ENCODE data around the gene ARSA.
"Not testable (repeated sequence)": the region's sequence is repeated elsewhere in the genome, so short reads cannot be mapped to it uniquely, and the experiment has no call there.

The ARSA gene

DNA sequence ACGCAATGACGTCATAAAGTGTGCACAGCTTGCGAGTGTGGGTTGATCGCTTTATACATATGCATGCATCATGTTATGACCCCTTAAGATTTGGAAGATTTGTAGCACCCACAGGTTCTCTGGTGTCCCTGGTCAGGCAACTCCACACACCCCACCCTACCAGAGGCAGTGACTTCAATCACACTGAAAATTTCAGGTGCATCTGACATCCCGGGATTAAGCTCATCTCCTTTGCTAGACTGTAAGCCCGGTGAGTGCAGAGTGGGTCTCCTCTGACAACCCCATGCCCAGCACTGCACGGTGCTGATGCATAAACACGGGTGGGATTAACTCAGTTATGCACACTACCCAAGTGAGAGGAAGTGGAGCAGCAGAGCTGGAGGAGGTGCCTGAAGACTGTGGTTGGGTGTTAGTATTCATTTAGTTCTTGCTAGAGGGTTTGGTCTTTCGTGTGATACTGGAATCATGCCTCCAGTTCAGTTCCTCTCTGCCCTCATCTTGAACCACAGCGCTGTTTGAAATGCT, 6.5 kb downstream of the ARSA start:
- DNase-seq = no peak

DNA sequence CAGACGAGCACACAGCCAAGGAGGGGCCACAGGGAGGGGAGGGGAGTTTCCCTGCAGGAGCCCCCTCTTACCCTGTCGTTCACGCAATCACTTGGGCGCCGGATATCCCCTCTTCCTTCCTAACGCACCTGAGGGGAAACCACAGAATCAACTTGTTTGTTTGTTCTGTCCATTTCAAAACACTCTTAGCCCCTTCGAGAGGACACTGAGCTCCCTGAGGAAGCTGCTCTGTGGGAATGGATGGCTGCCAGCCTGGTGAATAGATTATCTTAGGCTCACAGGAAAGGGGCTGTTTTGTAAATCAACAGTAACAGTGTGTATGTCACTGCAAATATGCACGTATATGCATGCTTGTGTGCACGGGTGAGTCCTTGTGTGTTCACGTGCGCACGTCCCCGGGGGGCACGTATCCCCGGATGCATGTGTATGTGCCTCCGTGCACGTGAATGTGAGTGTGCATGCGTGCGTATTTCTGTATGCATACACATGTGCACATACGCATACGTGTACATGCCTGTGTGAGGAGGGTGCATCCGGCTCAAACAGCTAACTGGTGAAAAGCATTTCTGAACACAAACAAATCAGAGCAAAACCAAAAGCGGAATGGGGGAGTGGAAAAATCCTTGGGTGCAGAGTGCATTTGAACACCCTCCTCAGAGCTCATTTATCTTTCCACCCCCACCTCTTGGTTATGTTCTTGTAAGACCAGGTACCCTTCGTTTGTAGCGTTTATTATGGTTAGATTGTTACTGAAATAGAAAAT, 7.2 kb downstream of the ARSA start:
- no peak for DNase-seq

DNA sequence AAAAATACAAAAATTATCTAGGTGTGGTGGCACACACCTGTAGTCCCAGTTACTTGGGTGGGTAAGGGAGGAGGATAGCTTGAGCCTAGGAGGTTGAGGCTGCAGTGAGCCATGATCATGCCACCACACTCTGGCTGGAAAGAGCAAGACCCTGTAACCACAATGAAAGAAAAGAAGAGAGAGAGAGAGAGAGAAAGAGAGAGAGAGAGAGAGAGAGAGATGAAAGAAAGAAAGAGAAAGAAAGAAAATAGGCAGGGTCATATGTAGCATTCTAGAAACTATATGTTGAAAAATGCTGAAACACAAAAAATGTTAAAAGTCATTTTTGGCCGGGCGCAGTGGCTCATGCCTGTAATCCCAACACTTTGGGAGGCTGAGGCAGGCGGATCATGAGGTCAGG, 13.7 kb downstream of the ARSA start:
- DNase-seq = not testable (repeated sequence)

DNA sequence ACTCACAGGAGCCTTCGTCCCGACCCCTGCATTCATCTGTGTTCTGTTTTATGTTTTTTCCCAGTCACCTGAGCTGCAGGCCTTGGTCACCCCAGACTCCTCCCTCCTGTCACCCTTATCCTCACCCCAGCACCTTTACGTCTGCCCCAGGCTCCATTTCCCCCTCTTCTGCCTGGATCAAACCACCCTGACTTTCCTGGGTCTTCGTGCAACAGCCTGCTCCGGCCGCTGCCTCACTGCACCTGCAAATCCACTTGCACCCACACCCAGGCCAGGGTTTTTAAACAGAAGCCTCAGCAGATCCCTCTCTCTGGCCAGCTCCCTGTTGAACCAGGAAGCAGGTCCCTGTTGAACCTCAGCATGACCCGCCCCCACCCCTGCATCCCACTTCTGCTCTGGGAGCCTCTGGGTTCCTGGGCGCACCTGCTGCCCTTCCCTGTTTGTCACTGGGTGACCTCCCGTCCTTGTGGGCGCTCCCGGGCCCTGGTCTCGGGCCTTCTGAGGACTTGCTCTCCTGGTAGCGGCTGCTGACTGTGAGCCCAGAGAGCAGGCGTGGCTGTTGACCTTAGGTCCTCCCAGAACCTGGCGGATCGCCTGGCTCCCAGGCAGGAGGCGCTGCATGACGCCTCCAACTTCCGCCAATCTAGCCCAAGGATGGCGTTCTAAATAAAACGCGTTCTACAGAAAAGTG, 14.5 kb downstream of the ARSA start:
- DNase-seq = no peak

DNA sequence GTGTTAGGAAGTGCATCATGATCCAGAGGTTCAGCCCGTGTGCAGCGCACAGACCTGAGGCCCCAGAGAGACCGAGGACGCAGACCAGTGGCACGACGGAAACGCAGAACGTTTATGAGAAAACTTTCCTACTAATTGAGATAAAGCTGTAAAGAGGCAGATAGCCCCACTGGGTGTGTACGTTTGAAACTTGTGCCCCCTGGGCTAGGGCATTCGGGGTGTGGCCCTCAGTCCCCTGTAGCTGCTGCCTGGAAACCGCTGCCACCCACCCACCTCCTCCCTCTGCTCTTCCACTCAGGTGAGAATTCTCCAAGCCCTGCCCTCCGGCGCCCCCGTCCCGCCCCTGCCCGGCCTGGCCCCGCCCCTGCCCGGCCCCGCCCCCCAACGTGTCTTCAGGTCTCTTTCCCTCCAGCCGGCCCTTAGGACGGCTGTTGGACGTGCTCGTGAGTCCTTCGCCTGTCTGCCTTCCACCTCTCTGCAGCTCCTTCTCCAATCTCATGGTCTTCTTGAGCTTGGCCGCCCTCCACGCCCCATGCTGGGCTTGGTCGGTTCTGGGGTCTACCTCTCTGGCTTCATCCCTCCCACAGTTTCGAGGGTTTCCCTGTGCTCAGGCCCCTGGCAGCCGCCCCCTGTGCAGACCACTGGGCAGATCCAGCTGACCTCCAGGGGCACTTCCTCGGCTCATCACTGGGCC, 15.3 kb downstream of the ARSA start:
- no peak for DNase-seq

DNA sequence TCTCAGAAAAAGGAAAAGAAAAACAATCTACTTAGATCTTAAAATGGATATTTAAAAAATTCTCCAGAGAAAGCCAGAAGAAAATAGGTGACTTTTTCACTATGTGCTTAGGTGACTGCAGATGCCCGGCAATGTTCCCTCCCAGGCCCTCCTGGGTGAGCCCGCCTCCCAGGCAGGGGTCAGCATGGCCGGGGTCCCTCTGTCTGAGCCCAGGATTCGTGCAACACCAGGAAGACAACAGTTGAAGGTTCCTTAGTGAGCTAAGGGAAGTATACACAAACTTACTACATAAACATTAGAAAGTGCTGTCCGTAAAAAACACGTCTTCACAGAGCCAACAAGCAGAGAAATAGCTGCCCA, 15.8 kb downstream of the ARSA start:
- DNase-seq = no peak

DNA sequence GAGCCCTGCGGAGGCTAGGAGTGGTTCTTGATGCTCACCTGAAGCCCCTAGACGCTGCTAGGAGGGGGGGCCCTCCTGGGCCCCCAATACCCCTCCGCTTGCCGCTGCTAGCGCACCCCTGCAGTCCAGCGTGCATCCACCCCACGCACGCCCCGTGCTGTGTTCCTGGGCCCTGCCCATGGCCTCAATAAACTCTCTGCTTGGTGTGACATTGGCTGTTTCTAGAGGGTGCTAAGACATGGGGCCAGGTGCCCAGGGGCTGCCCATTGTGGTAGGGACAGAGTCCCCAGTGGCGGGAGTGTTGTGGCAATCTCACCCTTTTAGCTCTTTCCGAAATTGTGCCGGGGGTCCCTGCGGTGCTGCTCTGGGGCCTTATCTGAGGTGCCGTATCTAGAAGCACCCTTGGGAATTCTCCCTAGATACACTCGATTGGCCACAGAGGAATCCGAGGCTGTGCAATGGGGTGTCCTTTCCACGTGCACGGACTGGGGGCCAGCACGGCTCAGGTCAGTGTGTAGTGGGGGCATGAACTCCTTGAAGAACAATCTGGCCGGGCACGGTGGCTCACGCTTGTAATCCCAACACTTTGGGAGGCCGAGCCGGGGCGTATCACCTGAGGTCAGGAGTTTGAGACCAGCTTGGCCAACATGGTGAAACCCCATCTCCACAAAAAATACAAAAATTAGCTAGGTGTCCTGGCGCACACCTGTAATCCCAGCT, 16.5 kb downstream of the ARSA start:
- no peak for DNase-seq

DNA sequence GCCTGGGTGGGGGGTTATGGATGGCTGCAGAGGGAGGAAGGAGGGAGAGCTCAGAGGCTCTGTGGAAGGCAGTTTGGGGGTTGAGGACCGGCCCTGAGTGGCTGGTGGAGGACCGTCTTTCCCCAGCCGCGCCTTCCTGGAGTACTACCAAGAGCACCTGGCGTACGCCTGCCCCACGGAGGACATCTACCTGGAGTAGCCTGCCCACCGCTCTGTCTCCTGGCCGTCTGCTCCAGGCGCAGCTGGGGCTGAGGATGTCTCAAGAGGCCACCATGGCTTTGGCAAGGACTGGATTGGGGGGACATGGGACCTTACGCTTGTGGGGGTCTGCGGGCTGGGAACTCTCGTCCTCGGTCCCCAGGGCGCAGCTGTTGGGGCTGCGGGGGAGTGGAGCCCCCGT, 17.4 kb downstream of the ARSA start:
- DNase-seq = no peak

DNA sequence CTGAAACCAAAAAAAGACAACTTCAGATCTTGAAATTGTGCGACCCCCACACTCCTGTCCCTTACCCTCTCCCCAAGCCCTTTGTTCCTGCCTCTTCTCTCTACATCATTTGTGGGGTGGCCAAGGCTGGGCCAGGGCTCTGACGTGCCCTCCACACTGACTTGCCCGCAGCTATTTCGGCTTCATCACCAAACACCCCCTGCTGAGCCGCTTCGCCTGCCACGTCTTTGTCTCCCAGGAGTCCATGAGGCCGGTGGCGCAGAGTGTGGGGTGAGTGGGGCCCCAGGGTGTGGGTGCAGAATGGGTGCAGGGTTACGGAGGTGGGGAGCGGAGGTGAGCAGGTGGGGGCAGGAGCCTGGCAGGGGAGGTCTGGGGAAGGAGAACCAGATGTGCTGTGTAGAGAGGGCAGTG, 17.9 kb downstream of the ARSA start:
- DNase-seq = no peak

DNA sequence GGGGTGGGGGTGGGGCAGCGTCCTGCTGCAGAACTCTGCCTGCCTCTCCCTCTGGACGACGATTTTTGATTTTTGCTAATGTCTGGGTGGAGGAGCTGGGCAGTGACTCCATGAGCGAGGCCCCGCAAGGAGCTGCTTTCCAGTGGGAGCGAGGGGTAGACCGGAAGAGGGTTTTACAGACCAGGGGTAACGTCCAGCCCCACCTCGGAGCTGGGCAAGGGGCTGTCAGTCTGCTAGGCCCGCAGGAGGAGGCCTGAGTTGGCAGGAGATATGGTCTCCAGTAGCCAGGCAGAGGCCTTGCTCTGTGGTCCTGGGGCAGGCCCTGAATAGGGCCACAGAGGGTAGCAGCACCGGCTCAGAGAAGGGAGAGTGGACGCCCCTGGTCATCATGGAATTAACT, 18.4 kb downstream of the ARSA start:
- DNase-seq = no peak

DNA sequence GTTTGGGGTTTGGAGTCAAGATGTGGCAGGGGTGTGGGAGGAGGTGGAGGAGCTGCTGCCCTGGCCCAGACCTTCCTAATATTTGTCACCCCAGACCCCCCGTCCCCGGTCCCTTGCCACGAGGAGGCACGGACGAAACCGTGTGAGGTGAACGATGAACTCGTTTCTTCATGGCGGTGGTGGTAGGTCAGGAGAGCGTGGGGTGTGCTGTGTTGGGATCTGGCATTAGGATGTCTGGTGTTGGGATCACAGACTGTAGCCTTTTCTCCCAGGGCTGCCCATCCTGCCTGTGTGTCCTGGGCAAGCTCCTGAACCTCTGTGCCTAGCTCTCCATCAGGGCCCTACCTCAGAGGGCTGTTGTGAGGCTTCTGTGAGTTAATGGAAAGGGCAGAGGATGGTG, 19.0 kb downstream of the ARSA start:
- no peak for DNase-seq

DNA sequence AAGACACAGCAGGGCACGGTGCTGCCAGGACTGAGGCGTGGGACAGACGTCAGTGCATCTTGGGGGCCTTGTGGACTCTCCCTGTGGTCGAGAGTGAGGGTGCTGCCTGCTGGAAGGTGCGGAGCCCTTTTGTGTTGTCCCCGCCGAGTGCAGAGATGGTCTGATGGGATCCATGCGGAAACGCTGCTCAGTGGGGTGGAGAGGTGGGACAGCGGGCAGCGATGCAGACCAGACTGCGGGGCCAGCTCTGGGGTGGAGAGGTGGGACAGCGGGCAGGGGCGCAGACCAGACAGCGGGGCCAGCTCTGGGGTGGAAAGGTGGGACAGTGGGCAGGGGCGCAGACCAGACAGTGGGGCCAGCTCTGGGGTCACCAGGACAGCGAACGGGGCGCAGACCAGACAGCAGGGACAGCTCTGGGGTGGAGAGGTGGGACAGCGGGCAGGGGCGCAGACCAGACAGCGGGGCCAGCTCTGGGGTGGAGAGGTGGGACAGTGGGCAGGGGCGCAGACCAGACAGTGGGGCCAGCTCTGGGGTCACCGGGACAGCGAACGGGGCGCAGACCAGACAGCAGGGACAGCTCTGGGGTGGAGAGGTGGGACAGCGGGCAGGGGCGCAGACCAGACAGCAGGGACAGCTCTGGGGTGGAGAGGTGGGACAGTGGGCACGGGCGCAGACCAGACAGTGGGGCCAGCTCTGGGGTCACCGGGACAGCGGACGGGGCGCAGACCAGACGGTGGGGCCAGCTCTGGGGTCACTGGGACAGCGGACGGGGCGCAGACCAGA, 19.7 kb downstream of the ARSA start:
- DNase-seq = not testable (repeated sequence)

DNA sequence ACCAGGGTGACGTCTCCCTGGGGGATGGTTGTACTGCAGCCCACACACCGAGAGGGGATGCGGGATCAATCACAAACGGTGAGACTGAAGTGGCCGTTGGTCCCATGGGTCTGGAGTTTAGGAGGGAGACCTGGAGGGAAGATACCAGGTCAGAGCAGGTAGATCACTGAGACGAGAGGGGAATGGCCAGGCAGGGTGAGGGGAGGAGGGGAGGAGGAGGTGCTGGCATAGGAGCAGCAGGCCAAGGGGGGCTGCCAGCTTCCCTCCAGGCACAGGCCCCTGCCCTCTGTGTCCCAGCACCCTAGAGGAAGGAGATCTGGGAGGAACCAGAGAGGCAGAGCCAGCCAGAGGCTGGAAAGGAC, 20.3 kb downstream of the ARSA start:
- no peak for DNase-seq

DNA sequence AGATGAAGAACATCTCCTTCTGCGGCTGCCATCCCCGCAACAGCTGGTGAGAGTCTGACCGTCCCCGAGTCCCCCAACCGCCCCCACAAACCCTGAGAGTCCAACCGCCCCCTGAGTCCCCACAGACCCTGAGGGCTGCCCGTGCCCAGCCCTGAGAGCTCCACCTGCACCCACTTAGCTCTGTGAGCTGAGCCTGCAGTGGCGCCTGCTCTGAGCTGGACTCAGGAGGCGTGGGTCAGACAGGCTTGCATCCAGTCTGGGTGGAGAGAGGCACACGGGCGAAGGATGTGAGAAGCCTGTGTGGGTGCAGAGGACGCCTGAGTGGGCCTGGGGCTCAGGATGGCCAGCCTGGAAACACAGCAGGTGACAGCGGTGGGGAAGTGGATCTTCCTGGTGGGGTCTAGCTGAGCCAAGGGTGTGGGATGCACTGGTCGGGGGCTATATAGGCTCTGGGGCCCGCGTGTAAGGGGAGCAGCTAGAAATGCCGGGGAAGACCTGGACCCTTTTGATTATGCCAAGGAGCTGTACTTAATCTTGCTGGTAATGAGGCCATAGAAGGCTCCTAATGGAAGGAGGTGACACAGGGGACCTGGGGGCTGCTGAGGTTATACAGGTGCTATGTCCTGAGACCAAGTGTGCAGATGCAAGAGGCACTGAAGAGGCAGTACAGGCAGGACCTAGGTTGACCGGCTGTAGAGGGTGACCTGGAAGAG, 20.9 kb downstream of the ARSA start:
- no peak for DNase-seq

DNA sequence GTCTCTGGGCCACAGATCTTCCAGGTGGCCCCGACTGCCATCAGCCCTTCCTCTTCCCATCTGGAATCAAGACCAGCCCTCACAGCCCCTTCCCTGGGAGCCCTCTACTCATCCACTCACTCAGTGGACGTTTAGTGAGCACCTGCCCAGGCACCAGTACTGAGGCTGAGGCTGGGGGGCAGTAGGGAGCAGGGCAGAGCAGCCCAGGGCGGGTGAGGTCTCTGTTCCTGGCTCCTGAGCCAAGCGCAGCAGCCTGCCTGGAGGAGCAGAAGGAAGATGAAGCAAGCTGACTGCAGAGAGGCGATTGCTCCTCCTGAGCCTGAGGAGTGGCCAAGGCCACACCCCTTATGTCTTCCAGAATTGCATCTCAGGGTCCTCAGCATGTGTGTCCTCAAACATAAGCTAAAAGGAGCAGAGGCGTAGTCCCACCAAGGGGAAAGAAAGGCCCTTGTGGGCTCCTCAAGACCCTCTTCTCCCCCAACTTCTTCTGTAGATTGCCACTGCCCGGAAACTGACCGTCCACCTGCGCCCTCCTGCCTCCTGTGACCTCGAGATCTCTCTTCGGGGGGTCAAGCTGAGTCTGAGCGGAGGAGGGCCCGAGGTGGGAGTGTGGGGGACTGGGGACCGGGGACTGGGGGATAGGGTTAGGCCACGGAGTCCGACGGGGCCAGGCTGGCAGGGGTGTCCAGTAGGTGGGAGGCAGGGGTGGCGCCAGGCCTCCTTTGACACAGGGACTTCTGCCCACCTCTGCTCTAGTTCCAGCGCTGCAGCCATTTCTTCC, 21.6 kb downstream of the ARSA start:
- DNase-seq = no peak

DNA sequence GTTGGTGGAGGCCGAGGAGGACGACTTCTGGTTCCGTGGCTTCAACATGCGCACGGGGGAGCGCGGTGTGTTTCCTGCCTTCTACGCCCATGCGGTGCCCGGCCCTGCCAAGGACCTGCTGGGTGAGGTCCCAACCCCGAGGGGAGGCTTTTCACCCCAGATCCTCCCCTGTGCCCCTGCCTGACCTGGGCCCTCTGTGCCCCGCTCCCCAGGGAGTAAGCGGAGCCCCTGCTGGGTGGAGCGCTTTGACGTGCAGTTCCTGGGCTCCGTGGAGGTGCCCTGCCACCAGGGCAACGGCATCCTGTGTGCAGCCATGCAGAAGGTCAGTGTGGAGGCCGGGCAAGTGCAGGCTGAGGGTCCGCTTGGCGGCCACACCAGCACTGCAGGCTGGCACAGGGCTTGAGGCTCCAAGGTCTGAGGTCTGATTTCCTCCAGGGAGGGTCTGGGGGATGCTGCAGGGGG, 22.3 kb downstream of the ARSA start:
- DNase-seq = no peak

DNA sequence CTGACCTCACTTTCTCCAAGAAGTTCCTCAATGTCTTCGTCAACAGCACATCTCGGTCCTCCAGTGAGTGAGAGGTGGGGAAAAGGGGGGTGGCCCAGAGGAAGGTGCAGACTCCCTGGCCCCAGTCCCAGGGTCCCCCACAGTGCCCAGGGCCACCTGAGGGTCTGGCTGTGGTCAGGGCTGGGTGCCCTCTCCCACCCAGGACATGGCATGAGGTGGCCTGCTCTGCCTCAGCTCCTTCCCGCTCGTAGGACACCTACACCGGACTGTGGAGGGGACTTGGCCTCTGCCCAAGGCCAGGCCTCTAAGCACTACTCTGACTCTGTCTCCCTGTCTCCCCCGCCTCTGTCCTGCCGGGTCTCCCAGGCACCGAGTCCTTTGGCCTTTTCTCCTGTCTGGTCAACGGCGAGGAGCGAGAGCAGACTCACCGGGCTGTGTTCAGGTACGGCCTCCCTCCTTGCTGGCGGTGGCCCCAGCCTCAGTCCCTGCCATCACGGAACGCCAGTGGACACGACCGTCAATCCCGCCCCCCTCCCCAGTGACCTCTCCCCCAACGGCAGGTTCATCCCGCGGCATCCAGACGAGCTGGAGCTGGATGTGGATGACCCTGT, 22.8 kb downstream of the ARSA start:
- no peak for DNase-seq

DNA sequence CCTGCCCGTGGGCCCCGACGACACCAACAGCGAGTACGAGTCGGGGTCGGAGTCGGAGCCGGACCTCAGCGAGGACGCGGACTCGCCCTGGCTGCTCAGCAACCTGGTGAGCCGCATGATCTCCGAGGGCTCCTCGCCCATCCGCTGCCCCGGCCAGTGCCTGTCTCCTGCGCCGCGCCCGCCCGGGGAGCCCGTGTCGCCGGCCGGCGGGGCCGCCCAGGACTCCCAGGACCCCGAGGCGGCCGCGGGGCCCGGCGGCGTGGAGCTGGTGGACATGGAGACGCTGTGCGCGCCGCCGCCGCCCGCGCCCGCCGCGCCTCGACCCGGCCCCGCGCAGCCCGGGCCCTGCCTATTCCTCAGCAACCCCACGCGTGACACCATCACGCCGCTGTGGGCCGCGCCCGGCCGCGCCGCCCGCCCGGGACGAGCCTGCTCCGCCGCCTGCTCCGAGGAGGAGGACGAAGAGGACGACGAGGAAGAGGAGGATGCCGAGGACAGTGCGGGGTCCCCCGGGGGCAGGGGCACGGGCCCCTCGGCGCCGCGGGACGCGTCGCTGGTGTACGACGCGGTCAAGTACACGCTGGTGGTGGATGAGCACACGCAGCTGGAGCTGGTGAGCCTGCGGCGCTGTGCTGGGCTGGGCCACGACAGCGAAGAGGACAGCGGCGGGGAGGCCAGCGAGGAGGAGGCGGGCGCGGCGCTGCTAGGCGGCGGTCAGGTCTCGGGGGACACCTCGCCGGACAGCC, 23.5 kb downstream of the ARSA start:
- DNase-seq = no peak

DNA sequence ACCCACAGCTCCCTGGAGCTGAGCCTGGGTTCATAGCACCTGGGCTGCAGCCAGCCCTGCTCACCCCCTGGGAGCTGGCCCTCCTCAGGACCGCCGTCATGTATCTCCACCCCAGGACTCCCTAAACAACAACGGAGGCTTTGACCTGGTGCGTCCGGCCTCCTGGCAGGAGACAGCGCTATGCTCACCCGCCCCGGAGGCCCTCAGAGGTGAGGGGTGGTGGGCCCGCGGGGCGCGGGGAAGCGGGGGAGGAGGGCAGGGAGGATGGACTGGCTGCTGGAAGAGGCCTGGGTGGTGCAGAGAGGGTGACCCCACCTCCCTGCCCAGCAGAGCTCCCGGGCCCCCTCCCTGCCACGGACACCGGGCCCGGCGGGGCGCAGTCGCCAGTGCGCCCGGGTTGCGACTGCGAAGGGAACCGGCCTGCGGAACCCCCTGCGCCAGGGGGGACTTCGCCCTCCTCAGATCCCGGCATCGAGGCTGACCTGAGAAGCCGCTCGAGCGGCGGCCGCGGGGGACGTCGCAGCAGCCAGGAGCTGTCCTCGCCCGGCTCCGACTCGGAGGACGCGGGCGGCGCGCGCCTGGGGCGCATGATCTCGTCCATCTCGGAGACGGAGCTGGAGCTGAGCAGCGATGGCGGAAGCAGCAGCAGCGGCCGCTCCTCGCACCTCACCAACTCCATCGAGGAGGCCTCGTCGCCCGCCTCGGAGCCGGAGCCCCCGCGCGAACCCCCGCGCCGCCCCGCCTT, 24.3 kb downstream of the ARSA start:
- DNase-seq = no peak
